GM18951 (cell line): ENCODE data around the gene PRPS1.

Source experiments
- POLR2A ChIP-seq: IDR thresholded peaks from 4 replicates; pipeline ENCODE4 v1.6.1; 2011; ENCODE audit warnings: mild to moderate bottlenecking; ENCODE audit not compliant: insufficient read length, insufficient read depth; ENCODE audit errors: extremely low read depth
- in situ Hi-C: fragments of 300-500 bp; cut with MboI; formaldehyde crosslinking; loops from one replicate; pipeline ENCODE4 v1.12.0; 2022; ENCODE audit warnings: low sequenced_read_pairs, mixed read lengths, inconsistent platforms; ENCODE audit not compliant: unreplicated experiment

PRPS1 gene

GRCh38 chrX:107686792-107687191, 58.5 kb downstream of the PRPS1 start:
- no peak for TF ChIP-seq POLR2A
- in situ Hi-C loops = no loop called here

- no peak for TF ChIP-seq POLR2A
- in situ Hi-C loops = no loop called here
Observed at GRCh38 chrX:107687445-107687844, 59.1 kb downstream of the PRPS1 start.

GRCh38 chrX:107691024-107691448, 62.7 kb downstream of the PRPS1 start:
- in situ Hi-C loops = no loop called here
- TF ChIP-seq POLR2A = no peak

GRCh38 chrX:107699616-107700015, 71.3 kb downstream of the PRPS1 start:
- in situ Hi-C loops = no loop called here
- no peak for TF ChIP-seq POLR2A

- in situ Hi-C loops = no loop called here
- no peak for TF ChIP-seq POLR2A
Observed at GRCh38 chrX:107700317-107700774, 72.0 kb downstream of the PRPS1 start.
